ENCODE results near the gene LRIG2.

GRCh38 chr1:113048064-113048463 is 24.9 kb upstream of the LRIG2 start:
- no peak for TF ChIP-seq CTCF (IDR thresholded peaks at IDR 0.05)
- TF ChIP-seq POLR2A (IDR thresholded peaks at IDR 0.05), result no peak

All from right lobe of liver (tissue), 4 donors.